Measurements from ENCODE around the gene SYNDIG1. TPM values are rescaled to one million over a fixed set of nuclear protein-coding genes. Genes with fewer than 3 reads are reported as not detected.

SYNDIG1 gene
- polyA plus RNA-seq, 2 of the 4 experiments (the other 2 are of a cell fraction), result 0.96 to 2.6 TPM

- H3K4me1 ChIP-seq, result peaks cover 6% of the 10 kb centered on the region; the same call in 2 of the 3 replicates
- WGBS (ENCODE audit: missing lambda C conversion rate), result 65% methylated on average over 8 of the region's 8 CpGs
- H3K4me3 ChIP-seq, result no peak overlapping the region
- POLR2A ChIA-PET, result no interaction called here
- no peak overlapping the region for H3K4me2 ChIP-seq
- CTCF ChIA-PET, result interaction anchor here (0.8 to 5.0 kb wide), 4 partner anchors 11 to 43 kb away, joined by 3 to 22 read pairs (median 8); no protein-coding TSS in a partner anchor
- FAIRE-seq (no peak), ATAC-seq (no peak), DNase-seq (ENCODE audit: low read depth in 1 of 2, low spot score in 1 of 2) (no peak)
- H3K9me3 ChIP-seq, result no peaks in the 10 kb centered on the region
- TF ChIP-seq ATOH8 (CRISPR knock-in tag; IDR thresholded peaks at IDR 0.05; ENCODE audit: low read depth) (no peak), JUNB (IDR thresholded peaks at IDR 0.05) (no peak), ELK1 (IDR thresholded peaks at IDR 0.05; ENCODE audit: low read depth, low read length) (no peak), NPAS2 (CRISPR knock-in tag; IDR thresholded peaks at IDR 0.05; ENCODE audit: borderline replicate concordance) (no peak), PHF8 (IDR thresholded peaks at IDR 0.05; ENCODE audit: borderline replicate concordance, low read depth) (no peak), RAD21 (conservative IDR thresholded peaks at IDR 0.05 in 1 of 2, IDR thresholded peaks at IDR 0.05 in 1 of 2) (no peak), CBX2 (IDR thresholded peaks at IDR 0.05; ENCODE audit: borderline replicate concordance, low read depth) (no peak), EP300 (IDR thresholded peaks at IDR 0.05) (no peak), ZSCAN20 (CRISPR knock-in tag; IDR thresholded peaks at IDR 0.05) (no peak), EHMT2 (IDR thresholded peaks at IDR 0.05; ENCODE audit: low read depth) (no peak), HEYL (CRISPR knock-in tag; IDR thresholded peaks at IDR 0.05) (no peak), REST (IDR thresholded peaks at IDR 0.05) (no peak), EHF (CRISPR knock-in tag; IDR thresholded peaks at IDR 0.05) (no peak), HMGXB4 (CRISPR knock-in tag; IDR thresholded peaks at IDR 0.05; ENCODE audit: borderline replicate concordance) (no peak), HOXA7 (CRISPR knock-in tag; IDR thresholded peaks at IDR 0.05) (no peak), CBX8 (IDR thresholded peaks at IDR 0.05) (no peak), NFE2L2 (conservative IDR thresholded peaks at IDR 0.05; ENCODE audit: low read length) (no peak), PBX3 (IDR thresholded peaks at IDR 0.05) (no peak)
- H3K27ac ChIP-seq, result no peak overlapping the region
These were observed 192.9 kb downstream of the SYNDIG1 start for GRCh38 chr20:24662322-24662721.
